Measurements from ENCODE around the gene E2F6. TPM values are rescaled to one million over a fixed set of nuclear protein-coding genes. Genes with fewer than 3 reads are reported as not detected.

The E2F6 gene
- total and polyA plus RNA-seq, 2 of the 13 experiments (the other 11 are each of a cell fraction or from before 2014, with no cell fraction given), result 27.3 to 36.0 TPM

DNA sequence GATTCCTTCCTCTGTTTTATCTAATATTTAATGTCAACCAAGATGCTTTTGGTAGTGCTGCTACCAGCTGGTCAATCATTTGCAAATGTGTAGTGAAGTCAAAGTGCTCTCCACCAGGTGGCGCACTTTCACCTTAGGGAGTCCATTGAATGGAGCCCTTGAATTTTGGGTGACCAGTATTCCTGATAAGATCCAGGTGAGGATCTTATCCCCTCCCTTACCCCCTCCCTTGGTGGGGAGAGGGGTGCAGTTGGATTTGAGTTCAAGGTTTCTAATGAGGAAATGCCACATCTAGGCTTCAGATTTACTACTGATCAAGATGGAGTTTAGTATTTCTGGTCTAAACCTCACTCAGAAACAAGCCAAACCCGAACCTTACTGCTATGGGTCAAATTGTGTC is 12.0 kb upstream of the E2F6 start (continued):
- TF ChIP-seq ZNF672 (CRISPR knock-in tag; IDR thresholded peaks at IDR 0.05) (no peak), RAD51 (IDR thresholded peaks at IDR 0.05; ENCODE audit: borderline replicate concordance) (no peak), HNF4A (CRISPR knock-in tag; IDR thresholded peaks at IDR 0.05) (no peak), ARNT2 (CRISPR knock-in tag; IDR thresholded peaks at IDR 0.05; ENCODE audit: low read depth) (no peak), FOXP1 (IDR thresholded peaks at IDR 0.05) (no peak), FOXP1 (CRISPR knock-in tag; IDR thresholded peaks at IDR 0.05) (no peak), ZNF367 (CRISPR knock-in tag; IDR thresholded peaks at IDR 0.05; ENCODE audit: borderline replicate concordance) (no peak), ZNF282 (IDR thresholded peaks at IDR 0.05; ENCODE audit: partially characterized antibody) (no peak), ZKSCAN5 (CRISPR knock-in tag; IDR thresholded peaks at IDR 0.05) (no peak), CEBPB (IDR thresholded peaks at IDR 0.05; ENCODE audit: borderline replicate concordance, low read depth, low read length) (no peak), ZFP1 (CRISPR knock-in tag; IDR thresholded peaks at IDR 0.05) (no peak), ZNF264 (CRISPR knock-in tag; IDR thresholded peaks at IDR 0.05) (no peak), ZNF383 (CRISPR knock-in tag; IDR thresholded peaks at IDR 0.05; ENCODE audit: borderline replicate concordance) (no peak), ZNF850 (CRISPR knock-in tag; conservative IDR thresholded peaks at IDR 0.05) (no peak)
- TF ChIP-seq, protein P1, sequence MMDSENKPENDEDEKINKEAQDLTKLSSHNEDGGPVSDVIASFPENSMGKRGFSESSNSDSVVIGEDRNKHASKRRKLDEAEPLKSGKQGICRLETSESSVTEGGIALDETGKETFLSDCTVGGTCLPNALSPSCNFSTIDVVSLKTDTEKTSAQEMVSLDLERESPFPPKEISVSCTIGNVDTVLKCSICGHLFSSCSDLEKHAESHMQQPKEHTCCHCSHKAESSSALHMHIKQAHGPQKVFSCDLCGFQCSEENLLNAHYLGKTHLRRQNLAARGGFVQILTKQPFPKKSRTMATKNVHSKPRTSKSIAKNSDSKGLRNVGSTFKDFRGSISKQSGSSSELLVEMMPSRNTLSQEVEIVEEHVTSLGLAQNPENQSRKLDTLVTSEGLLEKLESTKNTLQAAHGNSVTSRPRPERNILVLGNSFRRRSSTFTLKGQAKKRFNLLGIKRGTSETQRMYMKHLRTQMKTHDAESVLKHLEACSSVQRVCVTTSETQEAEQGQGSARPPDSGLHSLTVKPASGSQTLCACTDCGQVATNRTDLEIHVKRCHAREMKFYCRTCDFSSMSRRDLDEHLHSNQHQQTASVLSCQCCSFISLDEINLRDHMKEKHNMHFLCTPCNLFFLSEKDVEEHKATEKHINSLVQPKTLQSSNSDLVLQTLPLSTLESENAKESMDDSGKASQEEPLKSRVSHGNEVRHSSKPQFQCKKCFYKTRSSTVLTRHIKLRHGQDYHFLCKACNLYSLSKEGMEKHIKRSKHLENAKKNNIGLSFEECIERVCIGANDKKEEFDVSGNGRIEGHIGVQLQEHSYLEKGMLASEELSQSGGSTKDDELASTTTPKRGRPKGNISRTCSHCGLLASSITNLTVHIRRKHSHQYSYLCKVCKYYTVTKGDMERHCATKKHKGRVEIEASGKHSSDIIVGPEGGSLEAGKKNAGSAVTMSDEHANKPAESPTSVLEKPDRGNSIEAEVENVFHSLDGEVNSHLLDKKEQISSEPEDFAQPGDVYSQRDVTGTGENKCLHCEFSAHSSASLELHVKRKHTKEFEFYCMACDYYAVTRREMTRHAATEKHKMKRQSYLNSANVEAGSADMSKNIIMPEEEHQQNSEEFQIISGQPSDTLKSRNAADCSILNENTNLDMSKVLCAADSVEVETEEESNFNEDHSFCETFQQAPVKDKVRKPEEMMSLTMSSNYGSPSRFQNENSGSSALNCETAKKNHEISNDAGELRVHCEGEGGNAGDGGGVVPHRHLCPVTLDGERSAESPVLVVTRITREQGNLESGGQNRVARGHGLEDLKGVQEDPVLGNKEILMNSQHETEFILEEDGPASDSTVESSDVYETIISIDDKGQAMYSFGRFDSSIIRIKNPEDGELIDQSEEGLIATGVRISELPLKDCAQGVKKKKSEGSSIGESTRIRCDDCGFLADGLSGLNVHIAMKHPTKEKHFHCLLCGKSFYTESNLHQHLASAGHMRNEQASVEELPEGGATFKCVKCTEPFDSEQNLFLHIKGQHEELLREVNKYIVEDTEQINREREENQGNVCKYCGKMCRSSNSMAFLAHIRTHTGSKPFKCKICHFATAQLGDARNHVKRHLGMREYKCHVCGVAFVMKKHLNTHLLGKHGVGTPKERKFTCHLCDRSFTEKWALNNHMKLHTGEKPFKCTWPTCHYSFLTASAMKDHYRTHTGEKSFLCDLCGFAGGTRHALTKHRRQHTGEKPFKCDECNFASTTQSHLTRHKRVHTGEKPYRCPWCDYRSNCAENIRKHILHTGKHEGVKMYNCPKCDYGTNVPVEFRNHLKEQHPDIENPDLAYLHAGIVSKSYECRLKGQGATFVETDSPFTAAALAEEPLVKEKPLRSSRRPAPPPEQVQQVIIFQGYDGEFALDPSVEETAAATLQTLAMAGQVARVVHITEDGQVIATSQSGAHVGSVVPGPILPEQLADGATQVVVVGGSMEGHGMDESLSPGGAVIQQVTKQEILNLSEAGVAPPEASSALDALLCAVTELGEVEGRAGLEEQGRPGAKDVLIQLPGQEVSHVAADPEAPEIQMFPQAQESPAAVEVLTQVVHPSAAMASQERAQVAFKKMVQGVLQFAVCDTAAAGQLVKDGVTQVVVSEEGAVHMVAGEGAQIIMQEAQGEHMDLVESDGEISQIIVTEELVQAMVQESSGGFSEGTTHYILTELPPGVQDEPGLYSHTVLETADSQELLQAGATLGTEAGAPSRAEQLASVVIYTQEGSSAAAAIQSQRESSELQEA (CRISPR knock-in tag; IDR thresholded peaks at IDR 0.05; ENCODE audit: not compliant biosample characterization), result no peak
- TF ChIP-seq, protein P2, sequence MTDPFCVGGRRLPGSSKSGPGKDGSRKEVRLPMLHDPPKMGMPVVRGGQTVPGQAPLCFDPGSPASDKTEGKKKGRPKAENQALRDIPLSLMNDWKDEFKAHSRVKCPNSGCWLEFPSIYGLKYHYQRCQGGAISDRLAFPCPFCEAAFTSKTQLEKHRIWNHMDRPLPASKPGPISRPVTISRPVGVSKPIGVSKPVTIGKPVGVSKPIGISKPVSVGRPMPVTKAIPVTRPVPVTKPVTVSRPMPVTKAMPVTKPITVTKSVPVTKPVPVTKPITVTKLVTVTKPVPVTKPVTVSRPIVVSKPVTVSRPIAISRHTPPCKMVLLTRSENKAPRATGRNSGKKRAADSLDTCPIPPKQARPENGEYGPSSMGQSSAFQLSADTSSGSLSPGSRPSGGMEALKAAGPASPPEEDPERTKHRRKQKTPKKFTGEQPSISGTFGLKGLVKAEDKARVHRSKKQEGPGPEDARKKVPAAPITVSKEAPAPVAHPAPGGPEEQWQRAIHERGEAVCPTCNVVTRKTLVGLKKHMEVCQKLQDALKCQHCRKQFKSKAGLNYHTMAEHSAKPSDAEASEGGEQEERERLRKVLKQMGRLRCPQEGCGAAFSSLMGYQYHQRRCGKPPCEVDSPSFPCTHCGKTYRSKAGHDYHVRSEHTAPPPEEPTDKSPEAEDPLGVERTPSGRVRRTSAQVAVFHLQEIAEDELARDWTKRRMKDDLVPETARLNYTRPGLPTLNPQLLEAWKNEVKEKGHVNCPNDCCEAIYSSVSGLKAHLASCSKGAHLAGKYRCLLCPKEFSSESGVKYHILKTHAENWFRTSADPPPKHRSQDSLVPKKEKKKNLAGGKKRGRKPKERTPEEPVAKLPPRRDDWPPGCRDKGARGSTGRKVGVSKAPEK (CRISPR knock-in tag; IDR thresholded peaks at IDR 0.05; ENCODE audit: borderline replicate concordance), result no peak
- TF ChIP-seq, protein P3, sequence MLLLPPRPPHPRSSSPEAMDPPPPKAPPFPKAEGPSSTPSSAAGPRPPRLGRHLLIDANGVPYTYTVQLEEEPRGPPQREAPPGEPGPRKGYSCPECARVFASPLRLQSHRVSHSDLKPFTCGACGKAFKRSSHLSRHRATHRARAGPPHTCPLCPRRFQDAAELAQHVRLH (CRISPR knock-in tag; IDR thresholded peaks at IDR 0.05; ENCODE audit: borderline replicate concordance, low read depth), result 0 out of 2 replicates have a peak, but pooled peaks have one; percentile 21

Measured in HepG2 (cell line).